GM19239 (cell line): ENCODE results near the gene NTRK2.

Source experiments
- DNase-seq: peaks from one replicate; pipeline ENCODE4 v3.0.0; 2011; ENCODE audit warnings: low spot score; ENCODE audit not compliant: insufficient read length
- FAIRE-seq: peaks from 2 replicates; lab custom pipeline; 2011; peaks lifted over from hg19 to GRCh38; lab: Jason Lieb, UNC

The NTRK2 gene

DNA sequence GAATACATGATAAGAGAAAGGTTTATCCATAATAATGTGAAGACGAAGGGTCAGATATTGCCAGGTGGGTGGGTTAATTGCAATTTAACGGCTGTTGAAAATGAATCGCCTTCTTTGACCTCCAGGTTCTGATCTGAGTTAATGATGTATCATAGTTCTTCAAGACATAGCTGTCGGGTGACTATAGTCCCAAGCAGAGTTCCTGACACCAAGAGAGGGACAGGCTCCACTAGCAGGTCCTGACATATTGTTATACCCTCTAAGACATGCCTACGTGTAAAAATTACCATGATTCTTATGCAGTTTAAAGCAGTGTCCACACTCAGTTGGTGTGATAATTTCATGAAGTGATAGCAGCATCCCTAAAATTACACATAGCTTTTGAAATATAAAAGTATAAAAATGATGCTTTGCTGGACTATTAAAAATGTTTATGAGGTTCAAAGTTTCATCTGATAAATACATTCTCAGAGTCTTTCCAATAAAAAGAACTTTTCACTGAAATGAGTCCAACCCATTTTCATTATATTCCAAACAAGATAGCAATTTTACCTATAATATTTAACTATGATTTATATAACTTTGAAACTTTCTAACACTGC is 53.0 kb downstream of the NTRK2 start:
- FAIRE-seq (no peak), DNase-seq (no peak)

GRCh38 chr9:84723426-84723825 is 53.9 kb downstream of the NTRK2 start:
- FAIRE-seq (no peak), DNase-seq (no peak)

DNA sequence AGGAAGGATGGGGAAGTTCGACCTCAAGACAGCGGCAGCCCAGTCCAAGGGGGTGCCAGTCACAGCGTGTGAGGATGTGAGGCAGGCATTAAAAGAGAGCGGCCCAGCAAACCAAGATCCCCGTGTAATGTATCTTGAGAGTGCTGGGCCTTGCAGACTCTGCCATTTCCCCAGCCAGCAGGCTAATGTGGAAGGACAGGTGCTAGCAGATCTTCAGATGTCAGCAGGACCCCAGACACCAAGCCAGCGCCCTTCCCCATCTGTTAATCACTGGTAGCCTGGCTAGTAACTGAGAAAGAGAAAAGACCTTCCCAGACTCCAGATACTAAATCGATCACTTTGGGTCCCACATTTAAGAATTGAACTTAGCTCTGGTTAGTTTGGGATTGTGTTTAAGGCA is 62.2 kb downstream of the NTRK2 start:
- DNase-seq: no peak
- no peak for FAIRE-seq

DNA sequence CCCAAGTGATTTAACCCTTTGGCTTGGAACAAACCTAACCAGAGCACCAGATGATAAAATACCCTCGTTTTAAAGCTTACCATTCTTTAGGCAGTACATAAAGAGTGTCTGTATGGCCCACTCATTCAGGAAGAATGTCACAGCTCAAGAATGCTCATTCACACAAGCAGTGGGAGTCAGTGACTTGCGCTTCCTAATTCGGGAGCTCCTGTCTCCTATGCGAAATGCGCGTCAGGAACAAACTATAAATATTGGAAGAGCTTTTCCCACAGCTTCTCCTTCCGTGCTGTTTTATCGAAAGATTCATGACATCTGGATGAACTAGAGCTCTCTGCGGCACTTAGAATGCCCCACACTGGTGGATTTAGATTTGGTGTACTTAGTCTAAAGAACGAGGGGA is 66.6 kb downstream of the NTRK2 start:
- DNase-seq (no peak), FAIRE-seq (no peak)

DNA sequence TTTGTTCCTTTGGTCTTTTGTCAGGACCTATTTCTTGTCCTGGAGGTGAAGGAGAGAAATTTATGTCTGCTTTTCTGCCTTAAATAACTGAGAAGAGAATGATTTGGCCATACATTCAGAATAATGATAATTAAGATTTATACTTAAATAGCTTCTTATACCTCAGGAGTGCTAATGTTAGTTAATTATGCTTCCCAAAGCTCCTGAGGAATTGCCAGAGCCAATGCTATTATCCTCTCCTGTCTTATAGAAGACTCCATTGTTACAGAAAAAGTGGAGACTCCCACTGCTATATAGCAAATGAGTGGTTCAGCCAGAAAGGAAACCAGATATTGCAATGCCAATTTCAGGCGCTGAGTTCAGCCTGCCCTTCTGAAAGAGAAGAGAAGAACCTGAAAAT is 67.0 kb downstream of the NTRK2 start:
- no peak for FAIRE-seq
- no peak for DNase-seq

- DNase-seq (no peak), FAIRE-seq (peak; percentile 74)
Measured at GRCh38 chr9:84738353-84738752, 68.8 kb downstream of the NTRK2 start.

DNA sequence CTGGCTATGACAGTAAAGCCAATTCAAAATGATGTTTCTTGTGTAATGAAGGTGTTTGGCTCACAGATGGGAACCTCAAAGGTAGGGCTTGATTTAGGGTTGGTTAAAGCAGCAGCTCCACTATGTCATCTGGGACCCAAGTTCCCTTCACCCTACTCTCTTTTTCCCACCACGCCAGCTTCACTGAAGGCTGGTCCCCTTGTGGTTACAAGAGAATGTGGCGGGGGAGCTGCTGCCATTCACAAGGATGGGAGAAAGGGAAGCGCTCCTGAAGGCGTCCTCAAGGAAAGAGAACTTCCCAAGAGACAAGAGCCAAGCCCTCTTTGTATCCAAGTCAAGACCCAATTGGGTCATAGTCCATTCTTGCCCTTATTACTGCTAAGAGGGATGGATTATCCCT is 72.7 kb downstream of the NTRK2 start:
- DNase-seq (no peak), FAIRE-seq (no peak)

DNA sequence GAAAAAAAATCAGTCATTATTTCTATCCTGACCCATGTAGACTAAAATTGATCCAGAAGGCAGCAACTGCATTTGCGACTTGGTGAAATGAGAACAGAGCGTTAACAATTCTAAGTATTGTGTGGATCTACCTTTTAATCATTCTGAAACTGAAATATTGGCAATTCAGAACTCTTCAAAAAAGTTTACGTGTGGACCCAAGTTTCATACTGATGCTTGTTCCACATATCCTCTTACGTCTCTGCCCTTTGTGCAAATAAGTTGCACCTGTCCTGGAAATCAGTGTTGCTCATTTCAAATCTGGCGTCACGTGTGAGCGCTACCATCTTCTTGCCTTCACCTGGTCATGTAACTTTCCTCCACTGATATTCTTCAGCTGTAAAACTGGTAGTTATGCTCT is 74.7 kb downstream of the NTRK2 start:
- DNase-seq: no peak
- FAIRE-seq: peak; percentile 61

- no peak for FAIRE-seq
Measured at GRCh38 chr9:84744726-84745125, 75.2 kb downstream of the NTRK2 start.

DNA sequence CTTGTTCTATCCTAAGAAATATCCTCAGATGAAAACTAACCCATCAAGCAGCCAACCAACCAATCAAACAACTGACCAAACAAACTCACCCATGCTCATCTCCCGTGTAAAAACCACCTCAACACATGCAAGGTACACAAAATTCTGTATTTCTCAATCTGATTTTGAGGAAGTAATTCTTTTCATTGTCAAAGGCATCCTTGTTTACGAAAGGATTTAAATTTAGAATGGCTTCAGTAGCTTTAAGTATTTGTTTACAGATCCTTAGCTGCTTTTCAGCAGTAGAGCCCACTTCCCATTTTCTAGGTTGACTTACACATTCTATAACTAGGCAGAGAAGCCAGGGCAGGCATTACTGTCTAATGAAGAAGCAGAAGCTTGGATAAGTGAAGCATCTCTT is 78.6 kb downstream of the NTRK2 start:
- FAIRE-seq: peak; percentile 4
- no peak for DNase-seq

More at GRCh38 chr9:84744726-84745125, 75.2 kb downstream of the NTRK2 start:
- no peak for DNase-seq

DNA sequence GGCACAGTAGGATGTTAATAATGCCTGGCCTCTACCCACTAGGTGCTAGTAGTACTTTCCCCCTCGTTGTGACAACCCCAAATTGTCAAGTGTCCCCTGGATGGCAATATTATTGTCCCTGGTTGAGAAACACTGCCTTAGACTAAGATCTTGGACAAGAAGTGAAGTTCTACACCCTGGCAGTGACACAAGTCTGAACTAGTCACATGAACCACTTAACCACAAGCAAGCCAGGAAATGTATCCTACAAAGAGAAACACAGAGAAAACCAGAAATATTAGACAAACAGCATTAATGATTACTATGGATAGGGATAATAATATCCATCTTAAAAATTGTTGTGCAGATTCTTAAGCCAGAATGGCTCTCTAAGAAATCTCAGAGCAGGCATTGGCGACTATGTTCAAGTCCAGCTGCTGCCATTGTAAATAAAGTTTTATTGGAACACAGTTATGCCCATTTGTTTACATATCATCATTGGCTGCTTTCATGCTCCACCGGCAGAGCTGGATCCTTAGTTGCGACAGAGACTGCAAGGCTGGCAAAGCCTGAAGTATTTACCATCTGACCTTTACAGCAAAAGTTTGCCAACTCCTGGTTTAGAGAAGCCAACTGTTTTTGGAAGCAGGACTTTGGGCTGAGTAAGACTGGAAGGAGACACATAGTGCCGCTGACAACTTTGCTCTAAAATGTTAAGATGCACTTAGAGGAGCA is 80.8 kb downstream of the NTRK2 start:
- DNase-seq (no peak), FAIRE-seq (no peak)

DNA sequence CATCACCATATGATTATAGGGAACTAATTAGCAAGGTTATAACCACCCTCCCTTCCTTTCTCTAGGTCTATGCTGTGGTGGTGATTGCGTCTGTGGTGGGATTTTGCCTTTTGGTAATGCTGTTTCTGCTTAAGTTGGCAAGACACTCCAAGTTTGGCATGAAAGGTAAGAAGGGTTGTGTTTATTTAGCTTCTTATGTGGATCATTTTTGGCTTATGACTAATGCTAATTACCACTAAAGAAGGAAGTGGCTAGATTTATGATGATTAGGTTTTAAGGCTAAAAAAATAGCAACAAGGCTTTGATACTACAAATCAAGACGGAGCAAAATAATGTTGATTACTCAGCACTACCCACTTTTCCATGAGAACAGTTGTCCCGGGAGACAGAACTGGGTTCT is 82.4 kb downstream of the NTRK2 start:
- FAIRE-seq: no peak
- no peak for DNase-seq

DNA sequence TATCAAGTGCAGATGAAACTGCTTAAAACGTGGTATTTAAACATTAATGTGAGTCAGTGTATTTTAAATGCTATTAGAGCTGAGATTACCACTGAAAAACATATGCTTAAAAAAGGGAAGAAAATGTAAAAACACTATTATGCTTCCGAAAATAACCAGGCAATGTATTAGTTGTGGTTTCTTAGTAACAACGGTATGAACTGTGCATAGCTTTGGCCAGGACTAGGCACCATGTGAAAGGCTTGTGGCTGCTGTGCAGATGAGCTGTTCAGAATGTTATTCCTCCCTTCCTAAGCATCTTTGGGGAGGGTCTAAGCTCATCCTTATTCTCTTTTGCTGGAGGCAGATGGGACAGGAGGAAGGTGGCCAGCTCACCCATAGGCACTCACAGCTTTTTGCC is 84.9 kb downstream of the NTRK2 start:
- DNase-seq: no peak
- no peak for FAIRE-seq

DNA sequence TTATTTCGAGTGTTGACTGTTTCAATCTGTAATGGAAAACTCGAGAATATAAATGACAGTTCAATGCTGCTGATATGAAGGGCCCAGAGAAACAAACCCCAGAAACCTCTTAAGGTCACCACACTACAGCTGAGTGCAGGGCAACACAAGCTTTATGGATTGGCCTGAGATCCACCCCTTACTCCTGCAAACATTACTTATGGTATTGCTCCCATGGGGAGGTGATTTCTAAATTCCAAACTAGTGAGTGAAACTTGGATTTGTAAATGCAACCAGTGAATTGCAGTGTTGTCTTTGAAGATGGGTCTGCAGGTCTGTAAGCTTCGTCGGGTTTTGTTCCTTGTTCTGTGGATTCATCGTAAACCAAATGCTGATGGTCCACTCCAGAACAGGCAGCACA is 85.4 kb downstream of the NTRK2 start:
- FAIRE-seq (no peak), DNase-seq (no peak)

DNA sequence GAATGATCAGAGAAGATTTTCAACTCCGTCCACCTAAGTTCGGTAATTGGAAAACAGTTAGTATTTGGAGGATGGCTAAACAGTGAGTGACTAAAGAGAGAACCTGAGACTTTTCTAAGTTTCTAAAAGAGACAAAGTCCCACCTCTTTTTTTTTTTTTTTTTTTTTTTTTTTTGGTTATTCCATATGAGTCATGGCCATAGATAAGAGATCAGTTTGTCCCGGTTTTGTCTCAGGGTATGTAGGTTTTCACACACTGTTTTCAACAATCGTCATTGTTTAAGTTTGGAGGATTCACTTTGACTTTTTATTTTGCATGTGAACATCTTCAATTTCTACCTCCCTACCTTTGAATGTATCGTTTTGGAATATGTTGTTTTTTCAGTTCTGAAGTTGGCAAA is 85.9 kb downstream of the NTRK2 start:
- no peak for FAIRE-seq
- no peak for DNase-seq

DNA sequence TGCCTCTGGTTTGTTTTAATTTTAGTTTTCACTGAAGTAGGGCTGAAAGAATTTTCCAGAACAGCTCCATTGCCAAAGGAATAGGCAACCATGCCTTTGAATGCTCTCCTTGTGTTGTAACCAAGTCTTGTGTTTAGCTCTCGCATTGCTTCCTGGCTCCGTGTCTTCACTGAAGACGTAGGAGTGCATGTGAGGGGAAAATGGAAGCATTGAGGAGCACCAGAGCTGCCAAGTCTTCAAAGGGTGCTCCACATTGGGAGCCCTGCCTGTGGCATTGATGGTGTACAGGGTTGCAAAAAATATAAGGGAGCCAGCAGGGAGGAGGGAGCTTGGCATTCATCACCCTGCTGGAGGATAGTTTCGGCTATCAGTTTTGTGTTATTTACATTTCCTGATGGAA is 86.6 kb downstream of the NTRK2 start:
- FAIRE-seq (no peak), DNase-seq (no peak)

DNA sequence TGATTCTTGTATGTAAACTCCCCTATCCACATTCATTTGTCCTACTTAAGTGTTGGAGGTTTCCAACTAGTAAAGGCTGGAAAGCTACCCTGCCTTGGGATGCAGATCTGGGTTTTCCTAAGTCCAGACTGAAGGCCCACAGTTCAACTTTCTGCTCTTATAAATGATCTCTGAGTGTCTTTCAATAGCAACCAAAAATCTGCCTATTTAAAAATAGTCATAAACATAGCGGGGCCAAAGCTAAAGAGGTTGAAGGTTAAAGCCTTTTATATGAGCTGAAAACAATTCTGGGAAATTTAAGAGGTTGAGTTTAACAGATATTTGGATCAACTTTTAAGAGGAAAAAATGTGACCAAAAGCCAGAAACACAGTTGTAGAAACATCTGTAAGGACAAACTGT is 87.2 kb downstream of the NTRK2 start:
- DNase-seq: no peak
- no peak for FAIRE-seq

- no peak for DNase-seq
- no peak for FAIRE-seq
Measured at GRCh38 chr9:84758817-84759216, 89.3 kb downstream of the NTRK2 start.

GRCh38 chr9:84759300-84759750 is 89.8 kb downstream of the NTRK2 start:
- DNase-seq: no peak
- FAIRE-seq: peak; percentile 93

DNA sequence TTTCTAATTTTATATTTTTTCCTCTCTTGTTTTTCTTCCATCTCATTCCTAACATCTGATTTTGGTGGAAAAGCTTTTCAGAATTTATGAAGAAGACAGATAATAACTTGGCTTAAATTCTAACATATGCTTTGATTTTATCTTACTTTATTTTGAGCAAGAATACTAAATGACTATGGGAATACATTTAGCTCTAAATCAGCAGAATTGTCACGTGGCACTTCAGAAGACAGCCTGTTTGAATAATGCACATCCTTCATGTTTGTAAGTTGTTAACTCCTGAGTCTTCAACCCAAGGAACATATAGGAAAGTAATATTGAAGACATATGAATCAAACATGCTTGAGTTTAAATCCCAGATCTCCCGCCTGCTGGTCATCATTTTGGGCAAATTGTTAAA is 90.3 kb downstream of the NTRK2 start:
- peak; percentile 83 for FAIRE-seq
- no peak for DNase-seq

GRCh38 chr9:84761137-84761808 is 91.7 kb downstream of the NTRK2 start:
- no peak for DNase-seq
- FAIRE-seq: peak; percentile 87

- DNase-seq (no peak), FAIRE-seq (no peak)
Measured at GRCh38 chr9:84772511-84772910, 103.0 kb downstream of the NTRK2 start.
